Stimulated activated CD8-positive, alpha-beta memory T cell treated with anti-CD3 and anti-CD28 coated beads, Interleukin-7, amount 100 ng/mL, for 24 hours (primary cell): ENCODE data around the gene SOD2.
"Not testable (repeated sequence)": the region's sequence is repeated elsewhere in the genome, so short reads cannot be mapped to it uniquely, and the experiment has no call there.

Experiments used
- DNase-seq: peaks from one replicate; pipeline ENCODE4 v3.0.0-alpha.2; 2020; ENCODE audit warnings: low read depth

Gene SOD2

GRCh38 chr6:159716247-159717096 is 23.4 kb upstream of the SOD2 start:
- no peak for DNase-seq

DNA sequence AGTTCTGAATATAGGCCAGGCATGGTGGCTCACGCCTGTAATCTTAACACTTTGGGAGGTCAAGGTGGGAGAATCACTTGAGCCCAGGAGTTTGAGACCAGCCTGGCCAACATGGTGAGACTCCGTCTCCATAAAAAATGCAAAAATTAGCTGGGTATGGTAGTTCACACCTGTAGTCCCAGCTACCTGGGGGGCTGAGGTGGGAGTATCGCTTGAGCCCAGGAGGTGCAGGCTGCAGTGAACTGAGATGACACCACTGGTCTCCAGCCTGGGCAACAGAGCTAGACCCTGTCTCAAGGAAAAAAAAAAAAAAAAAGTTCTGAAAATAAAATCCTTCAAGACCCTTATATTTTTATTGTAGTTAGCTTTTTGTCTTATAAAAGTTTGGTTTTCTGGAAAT is 22.6 kb upstream of the SOD2 start:
- no peak for DNase-seq

GRCh38 chr6:159715166-159715565 is 22.1 kb upstream of the SOD2 start:
- DNase-seq = no peak

GRCh38 chr6:159714404-159714803 is 21.4 kb upstream of the SOD2 start:
- DNase-seq = no peak

GRCh38 chr6:159713984-159714383 is 20.9 kb upstream of the SOD2 start:
- DNase-seq = no peak

- DNase-seq = not testable (repeated sequence)
Measured at GRCh38 chr6:159712389-159712788, 19.3 kb upstream of the SOD2 start.

- DNase-seq = not testable (repeated sequence)
Measured at GRCh38 chr6:159710603-159711002, 17.6 kb upstream of the SOD2 start.

GRCh38 chr6:159701413-159701999 is 8.5 kb upstream of the SOD2 start:
- DNase-seq = no peak

DNA sequence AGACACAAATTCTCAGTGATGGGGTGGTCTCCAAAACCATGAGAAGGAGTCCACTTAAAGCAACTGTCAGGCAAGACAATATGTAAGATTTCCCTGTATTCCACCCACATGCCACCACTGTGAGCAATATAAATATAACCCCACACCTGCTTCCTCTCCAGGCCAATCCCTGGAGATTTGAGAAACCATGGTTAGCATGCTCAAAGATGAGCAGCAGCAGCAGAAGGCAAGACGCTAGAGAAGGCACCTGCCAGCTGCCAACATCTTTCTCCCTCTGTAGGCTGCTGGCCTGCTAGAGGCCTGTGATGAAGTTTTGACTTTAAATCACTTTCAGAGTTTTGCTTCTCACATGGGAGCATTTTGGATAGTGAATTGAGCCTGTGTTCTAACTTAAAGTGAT is 7.9 kb upstream of the SOD2 start:
- DNase-seq = no peak

GRCh38 chr6:159695984-159696383 is 2.9 kb upstream of the SOD2 start:
- no peak for DNase-seq

GRCh38 chr6:159693894-159694545 is 979 bp upstream of the SOD2 start:
- no peak for DNase-seq

DNA sequence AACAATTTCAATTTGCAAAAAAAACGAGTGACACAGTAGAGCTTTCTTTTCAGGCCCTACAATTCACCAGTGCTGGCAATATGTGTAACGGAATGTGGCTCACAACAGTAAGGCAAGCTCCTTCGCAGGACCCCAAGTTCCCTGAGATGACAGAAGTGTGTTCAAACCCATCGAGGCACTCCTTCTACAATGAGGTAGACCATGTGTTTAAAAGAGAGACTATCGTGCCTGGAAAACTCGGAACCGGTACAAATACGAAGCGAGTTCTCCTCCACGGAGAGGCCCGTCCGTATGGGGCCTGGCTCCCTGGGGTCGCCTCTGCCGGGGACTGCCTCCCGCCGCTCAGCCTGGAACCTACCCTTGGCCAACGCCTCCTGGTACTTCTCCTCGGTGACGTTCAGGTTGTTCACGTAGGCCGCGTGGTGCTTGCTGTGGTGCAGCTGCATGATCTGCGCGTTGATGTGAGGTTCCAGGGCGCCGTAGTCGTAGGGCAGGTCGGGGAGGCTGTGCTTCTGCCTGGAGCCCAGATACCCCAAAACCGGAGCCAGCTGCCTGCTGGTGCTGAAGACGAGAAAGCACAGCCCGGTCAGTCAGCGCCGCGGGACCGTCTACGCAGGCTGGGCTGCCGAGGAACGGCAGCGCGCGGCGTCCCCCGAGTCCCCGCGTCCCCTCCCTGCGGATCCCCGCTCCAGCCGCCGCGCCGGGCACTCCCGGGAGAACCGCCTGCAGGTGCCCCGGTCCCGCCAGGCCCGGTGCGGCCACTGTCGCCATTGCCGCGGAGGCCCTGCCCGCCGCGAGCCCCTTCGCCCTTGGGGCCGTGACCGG is 526 bp downstream of the SOD2 start:
- DNase-seq = peak; percentile 26

- DNase-seq = no peak
Measured at GRCh38 chr6:159691963-159692287, 1.1 kb downstream of the SOD2 start.

DNA sequence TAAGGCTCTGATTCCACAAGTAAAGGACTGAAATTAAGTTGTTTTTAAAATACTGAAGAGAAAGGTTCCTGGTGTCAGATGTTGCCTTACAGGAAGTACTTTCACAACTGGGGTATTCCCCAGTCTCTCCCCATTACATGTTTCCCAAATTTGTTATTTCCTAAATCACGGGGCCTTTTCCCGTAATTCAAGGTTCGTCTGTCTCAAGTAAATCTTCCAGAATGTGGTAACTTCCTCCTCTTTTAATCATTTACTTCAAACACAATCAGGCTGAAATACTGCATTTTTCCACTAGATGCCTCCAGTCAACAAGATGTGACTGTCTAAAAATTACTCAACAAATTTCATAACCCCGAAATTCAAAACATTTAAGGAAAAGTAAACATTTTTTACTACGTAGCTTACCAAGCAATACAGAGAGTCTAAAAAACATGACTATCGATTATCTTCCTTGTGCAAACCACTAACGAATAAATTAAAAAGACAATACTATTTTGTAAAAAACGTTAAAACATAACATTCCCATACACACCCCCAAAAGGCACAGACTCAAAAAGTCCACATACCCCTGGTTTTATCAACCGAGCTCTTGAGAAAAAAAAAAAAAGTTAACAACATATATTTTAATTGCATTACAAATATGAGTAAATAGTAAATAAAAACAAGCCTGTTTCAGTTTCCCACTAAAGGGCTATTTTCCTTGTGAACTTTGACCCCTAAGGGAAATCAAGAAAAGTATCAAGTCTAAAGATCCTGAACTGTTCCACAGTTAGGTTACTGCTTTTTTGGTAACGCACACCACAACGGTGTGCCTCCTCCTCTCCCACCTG is 1.7 kb downstream of the SOD2 start:
- no peak for DNase-seq

DNA sequence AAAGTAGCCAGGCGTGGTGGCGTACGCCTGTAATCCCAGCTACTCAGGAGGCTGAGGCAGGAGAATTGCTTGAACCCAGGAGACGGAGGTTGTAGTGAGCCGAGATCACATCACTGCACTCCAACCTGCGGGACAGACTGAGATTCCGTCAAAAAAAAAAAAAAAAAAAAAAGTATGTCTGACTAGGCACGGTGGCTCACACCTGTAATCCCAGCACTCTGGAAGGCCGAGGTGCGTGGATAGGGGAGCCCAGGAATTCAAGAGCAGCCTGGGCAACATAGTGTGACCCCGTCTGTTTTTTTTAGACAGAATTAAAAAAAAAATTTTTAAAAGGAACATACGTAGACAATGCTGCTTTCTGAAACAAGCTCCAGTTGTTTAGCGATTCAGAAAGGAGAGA is 2.9 kb downstream of the SOD2 start:
- not testable (repeated sequence) for DNase-seq

- no peak for DNase-seq
Measured at GRCh38 chr6:159689001-159689400, 4.0 kb downstream of the SOD2 start.

DNA sequence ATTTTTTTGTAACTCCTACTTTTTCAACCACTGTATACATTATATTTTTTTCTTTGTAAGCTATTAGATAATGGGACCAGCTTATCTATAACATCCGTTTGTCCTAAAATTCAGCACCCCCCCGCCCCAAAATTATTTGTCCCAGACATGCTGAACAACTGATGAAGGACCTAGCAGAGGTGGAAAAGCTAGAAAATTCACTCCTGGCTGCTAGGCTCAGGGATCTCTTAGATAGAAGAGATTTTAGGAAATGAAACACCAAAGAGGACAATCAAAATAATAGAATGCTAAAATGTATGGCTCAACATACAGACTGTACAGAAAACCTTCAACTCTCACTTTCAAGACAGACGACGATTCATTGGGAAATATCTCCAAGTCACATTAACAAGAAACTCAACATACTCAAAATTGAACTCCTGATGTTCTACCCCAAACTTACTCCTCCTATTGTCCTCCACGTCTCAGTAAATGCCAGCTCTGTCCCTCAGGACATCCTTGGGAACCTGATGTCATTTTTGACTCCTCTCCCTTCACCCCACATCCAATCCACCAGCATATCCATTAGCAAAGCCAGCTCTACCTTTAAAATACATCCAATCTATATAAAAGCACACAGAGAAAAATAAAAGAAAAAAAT is 4.7 kb downstream of the SOD2 start:
- DNase-seq = no peak

GRCh38 chr6:159687341-159687740 is 5.7 kb downstream of the SOD2 start:
- DNase-seq = no peak

GRCh38 chr6:159686703-159687102 is 6.3 kb downstream of the SOD2 start:
- DNase-seq = no peak

DNA sequence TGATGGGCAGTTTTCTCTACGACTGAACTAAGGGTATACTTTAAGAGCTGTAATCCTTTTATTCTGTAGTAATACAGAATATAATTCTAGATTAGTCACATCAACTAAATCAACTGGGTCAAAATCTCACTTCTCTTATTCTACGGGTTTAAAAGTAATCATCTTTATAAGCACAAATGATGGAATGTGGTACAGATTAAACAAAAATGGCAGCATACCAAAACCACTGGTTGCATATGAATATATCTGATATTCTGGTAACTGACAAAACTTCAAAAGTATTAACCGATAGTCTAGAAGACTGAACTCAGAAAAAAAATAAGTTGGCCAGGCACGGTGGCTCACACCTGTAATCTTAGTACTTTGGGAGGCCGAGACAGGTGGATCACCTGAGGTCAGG is 7.0 kb downstream of the SOD2 start:
- no peak for DNase-seq

GRCh38 chr6:159684013-159684304 is 9.1 kb downstream of the SOD2 start:
- no peak for DNase-seq
